ENCODE measurements around the gene ITSN2. TPM values are rescaled to one million over a fixed set of nuclear protein-coding genes. Genes with fewer than 3 reads are reported as not detected.

The ITSN2 gene
- total RNA-seq, 1 donor from 2014 or later = 25.3 TPM

GRCh38 chr2:24191156-24191555, 169.2 kb downstream of the ITSN2 start:
- FAIRE-seq = no peak

GRCh38 chr2:24190503-24190902, 169.8 kb downstream of the ITSN2 start:
- FAIRE-seq (no peak), DNase-seq (ENCODE audit: low spot score in 2 of 2) (no peak)

More at GRCh38 chr2:24191156-24191555, 169.2 kb downstream of the ITSN2 start:
- DNase-seq (ENCODE audit: low spot score in 2 of 2) = no peak

GRCh38 chr2:24189551-24189950, 170.8 kb downstream of the ITSN2 start:
- DNase-seq (ENCODE audit: low spot score in 2 of 2) (no peak), FAIRE-seq (no peak)

- no peak for FAIRE-seq
- no peak for DNase-seq (ENCODE audit: low spot score in 2 of 2)
Observed at GRCh38 chr2:24183366-24184069, 176.8 kb downstream of the ITSN2 start.

- DNase-seq (ENCODE audit: low spot score in 2 of 2) = no peak
- FAIRE-seq = no peak
Observed at GRCh38 chr2:24182507-24182906, 177.8 kb downstream of the ITSN2 start.

- FAIRE-seq = no peak
- no peak for DNase-seq (ENCODE audit: low spot score in 2 of 2)
Observed at GRCh38 chr2:24181849-24182248, 178.5 kb downstream of the ITSN2 start.

- DNase-seq (ENCODE audit: low spot score in 2 of 2) = no peak
- FAIRE-seq = no peak
Observed at GRCh38 chr2:24179683-24180082, 180.7 kb downstream of the ITSN2 start.

- no peak for FAIRE-seq
- DNase-seq (ENCODE audit: low spot score in 2 of 2) = no peak
Observed at GRCh38 chr2:24176326-24176725, 184.0 kb downstream of the ITSN2 start.

- FAIRE-seq (no peak), DNase-seq (ENCODE audit: low spot score in 2 of 2) (no peak)
Observed at GRCh38 chr2:24175631-24176187, 184.6 kb downstream of the ITSN2 start.

GRCh38 chr2:24174851-24175277, 185.5 kb downstream of the ITSN2 start, which contains the start of gene FAM228A:
Gene FAM228A (plus strand): TSS chr2:24175053. CDS start chr2:24175481, 428 bp downstream.
- FAIRE-seq = no peak
- DNase-seq (ENCODE audit: low spot score in 2 of 2) = no peak

GRCh38 chr2:24169023-24169422, 191.3 kb downstream of the ITSN2 start:
- no peak for FAIRE-seq
- no peak for DNase-seq (ENCODE audit: low spot score in 2 of 2)

GRCh38 chr2:24164416-24164973, 195.8 kb downstream of the ITSN2 start:
- FAIRE-seq (no peak), DNase-seq (ENCODE audit: low spot score in 2 of 2) (no peak)

GRCh38 chr2:24163601-24164000, 196.7 kb downstream of the ITSN2 start:
- FAIRE-seq = no peak
- DNase-seq (ENCODE audit: low spot score in 2 of 2) = no peak

GRCh38 chr2:24163186-24163585, 197.2 kb downstream of the ITSN2 start:
- DNase-seq (ENCODE audit: low spot score in 2 of 2) = no peak
- FAIRE-seq = no peak

GRCh38 chr2:24162494-24162893, 197.8 kb downstream of the ITSN2 start:
- FAIRE-seq = no peak
- DNase-seq (ENCODE audit: low spot score in 2 of 2) = no peak

GRCh38 chr2:24160761-24161160, 199.6 kb downstream of the ITSN2 start:
- DNase-seq (ENCODE audit: low spot score in 2 of 2) (no peak), FAIRE-seq (no peak)

GRCh38 chr2:24159708-24160107, 200.6 kb downstream of the ITSN2 start:
- FAIRE-seq (no peak), DNase-seq (ENCODE audit: low spot score in 2 of 2) (no peak)

- no peak for DNase-seq (ENCODE audit: low spot score in 2 of 2)
- FAIRE-seq = no peak
Observed at GRCh38 chr2:24158131-24158530, 202.2 kb downstream of the ITSN2 start.

GRCh38 chr2:24153478-24153877, 206.9 kb downstream of the ITSN2 start:
- DNase-seq (ENCODE audit: low spot score in 2 of 2) (no peak), FAIRE-seq (no peak)

All from frontal cortex (tissue), 4 donors.